PFSK-1 (cell line): ENCODE results near the gene IVD.

Source experiments
- FOXP2 ChIP-seq: optimal IDR thresholded peaks from 2 replicates; pipeline ENCODE3; 2011; ENCODE audit warnings: borderline replicate concordance, control low read depth, inconsistent platforms; ENCODE audit not compliant: insufficient read depth; ENCODE audit errors: extremely low read length, extremely low read depth
- POLR2AphosphoS5 ChIP-seq: IDR thresholded peaks from 2 replicates; pipeline ENCODE4 v1.6.1; 2012; ENCODE audit warnings: low read depth, mild to moderate bottlenecking, control low read depth, low read length, moderate library complexity
- REST ChIP-seq, 2 experiments: IDR thresholded peaks; 2 replicates each; pipeline versions ENCODE4 v1.6.1 to v1.8.0; 2011 to 2012; ENCODE audit warnings: low read depth in 2 of 2, low read length in 2 of 2, control low read depth in 1 of 2, inconsistent platforms in 1 of 2, mild to moderate bottlenecking in 1 of 2, moderate library complexity in 1 of 2; ENCODE audit not compliant: insufficient read depth in 1 of 2
- SIN3A ChIP-seq: IDR thresholded peaks from 2 replicates; pipeline ENCODE4 v1.6.1; 2012; ENCODE audit warnings: mild to moderate bottlenecking, low read length, moderate library complexity, borderline replicate concordance; ENCODE audit not compliant: insufficient read depth
- TAF1 ChIP-seq: IDR thresholded peaks from 2 replicates; pipeline ENCODE4 v1.6.1; 2012; ENCODE audit warnings: low read length, control low read depth, borderline replicate concordance; ENCODE audit not compliant: insufficient read depth

Gene IVD

GRCh38 chr15:40421246-40422157 lies 15.9 kb downstream of the IVD start:
- TF ChIP-seq REST (IDR thresholded peaks at IDR 0.05; ENCODE audit: insufficient read depth in 1 of 2, low read depth in 2 of 2, low read length in 2 of 2) (no peak), FOXP2 (peak; percentile 86)

DNA sequence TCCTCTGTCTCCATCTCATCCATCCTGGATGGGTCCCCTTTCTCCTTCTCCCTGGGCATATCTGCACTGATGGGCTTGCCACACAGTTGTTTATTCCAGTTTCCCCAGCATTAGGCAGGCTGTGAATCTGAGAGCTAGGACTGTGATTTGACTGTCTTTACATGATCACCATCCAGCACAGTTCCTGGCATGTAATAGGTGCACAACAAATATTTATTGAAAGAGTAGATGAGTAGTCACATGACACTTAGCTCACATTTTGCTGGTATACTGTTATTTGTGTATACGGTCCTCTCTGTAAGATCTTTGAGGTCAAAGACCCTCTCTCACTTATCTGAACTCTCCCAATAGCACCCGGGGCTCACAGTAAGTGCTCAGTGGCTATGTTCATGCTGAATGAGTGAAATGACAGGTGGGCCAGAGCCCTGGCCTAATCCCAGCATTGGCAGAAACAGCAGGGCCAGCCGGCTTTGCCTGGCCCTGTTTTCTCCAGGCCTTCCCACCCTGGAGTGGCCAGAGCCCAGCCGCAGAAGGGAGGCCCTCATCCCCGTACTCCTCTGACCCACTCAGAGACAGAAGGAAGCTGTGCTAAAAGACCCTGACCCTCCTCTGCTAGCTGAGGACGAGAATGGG lies 19.0 kb downstream of the IVD start:
- TF ChIP-seq FOXP2 (no peak), TAF1 (no peak), POLR2AphosphoS5 (no peak), REST (IDR thresholded peaks at IDR 0.05; ENCODE audit: insufficient read depth in 1 of 2, low read depth in 2 of 2, low read length in 2 of 2) (no peak), SIN3A (no peak)

DNA sequence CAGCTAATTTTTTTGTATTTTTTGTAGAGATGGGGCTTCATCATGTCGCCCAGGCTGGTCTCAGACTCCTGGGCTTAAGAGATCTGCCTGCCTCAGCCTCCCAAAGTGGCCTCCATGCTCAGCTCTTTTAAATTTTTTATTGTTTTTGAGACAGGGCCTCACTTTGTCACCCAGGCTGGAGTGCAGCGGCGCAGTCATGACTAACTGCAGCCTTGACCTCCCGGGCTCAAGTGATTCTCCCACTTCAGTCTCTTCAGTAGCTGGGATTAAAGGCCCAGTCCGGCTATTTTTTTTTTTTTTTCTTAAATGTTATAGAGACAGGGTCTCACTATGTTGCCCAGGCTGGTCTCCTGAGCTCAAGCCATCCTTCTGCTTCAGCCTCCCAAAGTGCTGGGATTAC lies 20.1 kb downstream of the IVD start:
- TF ChIP-seq POLR2AphosphoS5, result no peak
- TF ChIP-seq TAF1, result no peak
- TF ChIP-seq FOXP2, result no peak
- no peak for TF ChIP-seq SIN3A
- TF ChIP-seq REST (IDR thresholded peaks at IDR 0.05; ENCODE audit: insufficient read depth in 1 of 2, low read depth in 2 of 2, low read length in 2 of 2), result no peak

DNA sequence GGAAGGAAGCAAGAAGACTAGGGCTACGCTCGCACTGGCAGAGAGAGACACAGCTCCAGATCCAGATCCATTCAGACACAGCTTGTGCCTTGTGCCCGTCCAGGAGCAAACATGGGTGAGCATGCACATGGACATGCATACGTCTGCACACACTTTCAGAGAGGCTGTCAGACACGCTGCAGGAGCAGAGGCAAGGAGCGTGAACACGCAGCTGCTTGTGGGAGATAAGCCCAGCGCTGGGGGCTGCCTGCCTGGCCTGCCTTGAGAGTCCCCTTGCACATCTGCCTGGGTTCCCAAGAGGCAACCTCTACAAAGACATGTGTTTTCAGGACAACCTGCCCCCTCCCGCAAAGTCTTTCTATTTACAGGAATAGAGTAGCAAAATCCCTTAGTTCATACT lies 21.6 kb downstream of the IVD start:
- TF ChIP-seq FOXP2 (no peak), SIN3A (no peak), REST (IDR thresholded peaks at IDR 0.05; ENCODE audit: insufficient read depth in 1 of 2, low read depth in 2 of 2, low read length in 2 of 2) (no peak), POLR2AphosphoS5 (no peak), TAF1 (no peak)
